CD4-positive, alpha-beta T cell treated with Interleukin-21 for 1 hour (primary cell): Measurements from ENCODE around the gene FAM136A.
"Not testable (repeated sequence)": the region's sequence is repeated elsewhere in the genome, so short reads cannot be mapped to it uniquely, and the experiment has no call there.

Experiments
- DNase-seq: peaks from one replicate; pipeline ENCODE4 v3.0.0-alpha.2; 2020

FAM136A gene

GRCh38 chr2:70301344-70302194 is at the start of gene FAM136A:
Gene FAM136A, minus strand, starts transcription at chr2:70302067. Its CDS starts 56 bp downstream, at chr2:70302011.
- DNase-seq: peak; percentile 89

GRCh38 chr2:70349921-70350685 is 48.2 kb upstream of the FAM136A start:
- DNase-seq: no peak

- DNase-seq: no peak
These were observed 46.0 kb upstream of the FAM136A start for GRCh38 chr2:70347831-70348230.

GRCh38 chr2:70344195-70344594 is 42.3 kb upstream of the FAM136A start:
- DNase-seq: no peak

- no peak for DNase-seq
These were observed 39.6 kb upstream of the FAM136A start for GRCh38 chr2:70341477-70341765.

GRCh38 chr2:70340761-70341476 is 39.1 kb upstream of the FAM136A start:
- DNase-seq: peak; percentile 44

- DNase-seq: no peak
These were observed 38.2 kb upstream of the FAM136A start for GRCh38 chr2:70340075-70340474.

GRCh38 chr2:70336552-70336951 is 34.7 kb upstream of the FAM136A start:
- no peak for DNase-seq

- no peak for DNase-seq
These were observed 29.1 kb upstream of the FAM136A start for GRCh38 chr2:70331012-70331411.

GRCh38 chr2:70330476-70330875 is 28.6 kb upstream of the FAM136A start:
- DNase-seq: no peak

- no peak for DNase-seq
These were observed 27.2 kb upstream of the FAM136A start for GRCh38 chr2:70328921-70329561.

- no peak for DNase-seq
These were observed 24.0 kb upstream of the FAM136A start for GRCh38 chr2:70325875-70326274.

GRCh38 chr2:70322518-70322917 is 20.7 kb upstream of the FAM136A start:
- no peak for DNase-seq

GRCh38 chr2:70321370-70321769 is 19.5 kb upstream of the FAM136A start:
- DNase-seq: no peak

GRCh38 chr2:70314640-70315039 is 12.8 kb upstream of the FAM136A start:
- DNase-seq: no peak

- no peak for DNase-seq
These were observed 10.7 kb upstream of the FAM136A start for GRCh38 chr2:70312560-70312959.

GRCh38 chr2:70310899-70311298 is 9.0 kb upstream of the FAM136A start:
- DNase-seq: no peak

GRCh38 chr2:70305531-70305930 is 3.7 kb upstream of the FAM136A start:
- DNase-seq: no peak

GRCh38 chr2:70304498-70304897 is 2.6 kb upstream of the FAM136A start:
- DNase-seq: no peak

- no peak for DNase-seq
These were observed 1.3 kb upstream of the FAM136A start for GRCh38 chr2:70303186-70303585.

- DNase-seq: not testable (repeated sequence)
These were observed 304 bp upstream of the FAM136A start for GRCh38 chr2:70302195-70302546.

- DNase-seq: no peak
These were observed 1.0 kb downstream of the FAM136A start for GRCh38 chr2:70300771-70301343.

GRCh38 chr2:70297828-70298227 is 4.0 kb downstream of the FAM136A start:
- DNase-seq: not testable (repeated sequence)
